ENCODE measurements around the gene TMEM156. TPM values are rescaled to one million over a fixed set of nuclear protein-coding genes. Genes with fewer than 3 reads are reported as not detected.
"Not testable (repeated sequence)": the region's sequence is repeated elsewhere in the genome, so short reads cannot be mapped to it uniquely, and the experiment has no call there.

Gene TMEM156
- total RNA-seq, 3 donors from 2014 or later = 0.32 to 7.5 (median 1.0) TPM

- no peak for DNase-seq (ENCODE audit: low spot score in 2 of 2)
- H3K4me1 ChIP-seq = no peaks in the 10 kb centered on the region
- no peaks in the 10 kb centered on the region for H3K27me3 ChIP-seq
- TF ChIP-seq POLR2A (IDR thresholded peaks at IDR 0.05) (no peak), POLR2AphosphoS5 (IDR thresholded peaks at IDR 0.05) (no peak)
- H3K4me3 ChIP-seq = no peak overlapping the region
- intact Hi-C loops (cut with DNase I; ENCODE audit: low total_unique reads) = no loop called here
- H3K9me3 ChIP-seq = no peaks in the 10 kb centered on the region
- no peak overlapping the region for H3K27ac ChIP-seq
- no peaks in the 10 kb centered on the region for H3K36me3 ChIP-seq
Measured at GRCh38 chr4:39022241-39022640, 10.0 kb downstream of the TMEM156 start.

DNA sequence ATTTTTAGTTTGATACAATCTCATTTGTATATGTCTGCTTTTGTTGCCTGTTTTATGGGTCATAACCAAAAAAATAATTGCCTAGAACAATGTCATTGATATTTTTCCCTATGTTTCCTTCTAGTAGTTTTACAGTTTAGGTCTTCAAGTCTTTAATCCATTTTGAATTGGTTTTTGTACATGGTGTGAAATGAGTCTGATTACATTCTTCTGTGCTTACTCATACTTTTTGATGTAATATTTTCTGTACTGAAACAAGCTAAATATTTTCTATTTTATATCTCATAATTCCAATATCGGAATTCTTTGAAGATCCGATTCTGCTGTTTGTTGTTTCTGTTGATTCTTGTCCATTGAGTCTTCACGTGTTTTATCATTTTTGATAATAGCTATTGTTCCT lies 10.6 kb downstream of the TMEM156 start:
- H3K4me3 ChIP-seq = no peak overlapping the region
- H3K27ac ChIP-seq = no peak overlapping the region
- no peak for DNase-seq (ENCODE audit: low spot score in 2 of 2)
- no peaks in the 10 kb centered on the region for H3K9me3 ChIP-seq
- H3K27me3 ChIP-seq = no peaks in the 10 kb centered on the region
- H3K4me1 ChIP-seq = no peaks in the 10 kb centered on the region
- intact Hi-C loops (cut with DNase I; ENCODE audit: low total_unique reads) = no loop called here
- TF ChIP-seq, protein P1, sequence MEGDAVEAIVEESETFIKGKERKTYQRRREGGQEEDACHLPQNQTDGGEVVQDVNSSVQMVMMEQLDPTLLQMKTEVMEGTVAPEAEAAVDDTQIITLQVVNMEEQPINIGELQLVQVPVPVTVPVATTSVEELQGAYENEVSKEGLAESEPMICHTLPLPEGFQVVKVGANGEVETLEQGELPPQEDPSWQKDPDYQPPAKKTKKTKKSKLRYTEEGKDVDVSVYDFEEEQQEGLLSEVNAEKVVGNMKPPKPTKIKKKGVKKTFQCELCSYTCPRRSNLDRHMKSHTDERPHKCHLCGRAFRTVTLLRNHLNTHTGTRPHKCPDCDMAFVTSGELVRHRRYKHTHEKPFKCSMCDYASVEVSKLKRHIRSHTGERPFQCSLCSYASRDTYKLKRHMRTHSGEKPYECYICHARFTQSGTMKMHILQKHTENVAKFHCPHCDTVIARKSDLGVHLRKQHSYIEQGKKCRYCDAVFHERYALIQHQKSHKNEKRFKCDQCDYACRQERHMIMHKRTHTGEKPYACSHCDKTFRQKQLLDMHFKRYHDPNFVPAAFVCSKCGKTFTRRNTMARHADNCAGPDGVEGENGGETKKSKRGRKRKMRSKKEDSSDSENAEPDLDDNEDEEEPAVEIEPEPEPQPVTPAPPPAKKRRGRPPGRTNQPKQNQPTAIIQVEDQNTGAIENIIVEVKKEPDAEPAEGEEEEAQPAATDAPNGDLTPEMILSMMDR (IDR thresholded peaks at IDR 0.05) = no peak
- TF ChIP-seq POLR2A (IDR thresholded peaks at IDR 0.05) = no peak
- TF ChIP-seq POLR2AphosphoS5 (IDR thresholded peaks at IDR 0.05) = no peak
- no peaks in the 10 kb centered on the region for H3K36me3 ChIP-seq

GRCh38 chr4:39020130-39020529 lies 12.1 kb downstream of the TMEM156 start:
- Histone ChIP-seq H3K27me3 (no peaks in the 10 kb centered on the region), H3K9me3 (peaks cover 4 to 9% of the 10 kb centered on the region in 2 donors), H3K27ac (no peak overlapping the region), H3K4me3 (no peak overlapping the region), H3K36me3 (no peaks in the 10 kb centered on the region), H3K4me1 (no peaks in the 10 kb centered on the region)
- TF ChIP-seq, protein P1 (IDR thresholded peaks at IDR 0.05) = no peak
- DNase-seq (ENCODE audit: low spot score in 2 of 2) = no peak
- intact Hi-C loops (cut with DNase I; ENCODE audit: low total_unique reads) = no loop called here

GRCh38 chr4:39014028-39014427 lies 18.2 kb downstream of the TMEM156 start:
- Histone ChIP-seq H3K9me3 (peaks cover 6 to 9% of the 10 kb centered on the region in 2 donors), H3K27ac (no peak overlapping the region), H3K4me1 (no peaks in the 10 kb centered on the region), H3K4me3 (no peak overlapping the region), H3K27me3 (no peaks in the 10 kb centered on the region), H3K36me3 (no peaks in the 10 kb centered on the region)
- intact Hi-C loops (cut with DNase I; ENCODE audit: low total_unique reads) = no loop called here
- TF ChIP-seq POLR2A (IDR thresholded peaks at IDR 0.05) (no peak), POLR2AphosphoS5 (IDR thresholded peaks at IDR 0.05) (no peak)
- TF ChIP-seq, protein P1 (IDR thresholded peaks at IDR 0.05) = no peak
- no peak for DNase-seq (ENCODE audit: low spot score in 2 of 2)

DNA sequence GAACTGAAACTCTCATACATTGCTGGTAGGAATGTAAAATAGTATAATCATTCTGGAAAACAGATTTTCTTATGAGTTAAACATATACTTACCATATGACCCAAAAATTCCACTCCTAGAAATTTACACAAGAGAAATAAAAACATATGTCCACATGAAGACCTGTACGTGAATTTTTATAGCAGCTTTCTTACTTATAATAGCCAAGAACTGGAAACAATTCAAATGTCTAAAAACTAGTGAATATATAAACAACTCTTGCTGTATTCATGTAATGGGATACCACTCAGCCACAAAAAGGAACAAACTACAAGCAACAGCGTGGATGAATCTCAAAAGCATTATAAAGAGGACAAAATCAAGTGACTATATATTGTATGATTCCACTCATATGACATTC lies 27.5 kb downstream of the TMEM156 start:
- DNase-seq (ENCODE audit: low spot score in 2 of 2) = no peak
- Histone ChIP-seq H3K27ac (no peak overlapping the region), H3K36me3 (no peaks in the 10 kb centered on the region), H3K4me1 (no peaks in the 10 kb centered on the region), H3K27me3 (no peaks in the 10 kb centered on the region), H3K4me3 (no peak overlapping the region), H3K9me3 (peaks cover under 1 to 4% of the 10 kb centered on the region in 2 donors)
- TF ChIP-seq, protein P1 (IDR thresholded peaks at IDR 0.05) = no peak
- TF ChIP-seq POLR2AphosphoS5 (IDR thresholded peaks at IDR 0.05) = no peak
- TF ChIP-seq POLR2A (IDR thresholded peaks at IDR 0.05) = no peak
- intact Hi-C loops (cut with DNase I; ENCODE audit: low total_unique reads) = no loop called here

DNA sequence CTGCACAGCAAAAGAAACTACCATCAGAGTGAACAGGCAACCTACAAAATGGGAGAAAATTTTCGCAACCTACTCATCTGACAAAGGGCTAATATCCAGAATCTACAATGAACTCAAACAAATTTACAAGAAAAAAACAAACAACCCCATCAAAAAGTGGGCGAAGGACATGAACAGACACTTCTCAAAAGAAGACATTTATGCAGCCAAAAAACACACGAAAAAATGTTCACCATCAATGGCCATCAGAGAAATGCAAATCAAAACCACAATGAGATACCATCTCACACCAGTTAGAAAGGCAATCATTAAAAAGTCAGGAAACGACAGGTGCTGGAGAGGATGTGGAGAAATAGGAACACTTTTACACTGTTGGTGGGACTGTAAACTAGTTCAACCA lies 30.2 kb downstream of the TMEM156 start:
- H3K4me1 ChIP-seq; H3K9me3 ChIP-seq; DNase-seq (ENCODE audit: low spot score in 2 of 2); H3K27me3 ChIP-seq; H3K4me3 ChIP-seq; intact Hi-C loops (cut with DNase I; ENCODE audit: low total_unique reads); H3K27ac ChIP-seq; H3K36me3 ChIP-seq: not testable (repeated sequence)

Data from breast epithelium (tissue), 4 donors.